ENCODE measurements around the gene LDLRAD2.
"Not testable (repeated sequence)": the region's sequence is repeated elsewhere in the genome, so short reads cannot be mapped to it uniquely, and the experiment has no call there.

The LDLRAD2 gene

GRCh38 chr1:21824926-21825325 lies 12.9 kb downstream of the LDLRAD2 start:
- no peak for DNase-seq

GRCh38 chr1:21825393-21825792 lies 13.3 kb downstream of the LDLRAD2 start:
- no peak for DNase-seq

GRCh38 chr1:21826694-21827093 lies 14.6 kb downstream of the LDLRAD2 start:
- DNase-seq = not testable (repeated sequence)

- DNase-seq = no peak
Measured at GRCh38 chr1:21827141-21827679, 15.1 kb downstream of the LDLRAD2 start.

- no peak for DNase-seq
Measured at GRCh38 chr1:21828075-21828474, 16.0 kb downstream of the LDLRAD2 start.

GRCh38 chr1:21828506-21829210 lies 16.6 kb downstream of the LDLRAD2 start:
- DNase-seq = no peak

- no peak for DNase-seq
Measured at GRCh38 chr1:21829294-21829693, 17.2 kb downstream of the LDLRAD2 start.

DNA sequence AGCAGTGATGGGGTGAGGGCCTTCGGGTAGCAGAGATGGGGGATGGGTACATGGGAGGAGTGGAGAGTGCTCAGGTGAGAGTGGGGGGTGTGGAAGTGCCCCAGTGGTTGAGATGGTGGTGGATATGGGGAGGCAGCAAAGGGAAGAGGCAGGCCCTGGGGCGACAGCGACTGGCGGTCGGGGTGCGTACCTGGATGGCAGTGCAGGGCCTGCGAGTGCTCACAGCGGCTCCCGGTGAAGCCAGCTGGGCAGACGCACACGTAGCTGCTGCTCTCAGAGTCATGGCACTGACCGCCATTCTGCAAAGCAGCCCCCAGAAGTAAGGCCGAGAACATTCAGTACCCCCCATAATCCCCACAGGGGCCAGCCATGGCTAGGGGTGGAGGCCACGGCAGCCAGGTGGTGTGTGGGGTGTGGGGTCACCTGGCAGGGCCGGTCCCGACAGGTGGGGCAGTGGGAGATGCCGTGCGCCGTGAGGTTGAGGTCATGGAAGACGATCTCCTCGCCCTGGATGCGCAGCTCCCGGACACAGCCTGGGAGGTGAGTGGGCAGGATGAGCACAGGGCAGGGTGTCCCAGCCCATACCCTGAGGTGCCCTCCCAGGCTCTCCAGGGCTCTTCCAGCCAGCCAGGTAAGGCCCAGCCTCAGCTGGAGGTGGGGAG lies 18.9 kb downstream of the LDLRAD2 start:
- DNase-seq = no peak

- DNase-seq = no peak
Measured at GRCh38 chr1:21831454-21831970, 19.4 kb downstream of the LDLRAD2 start.

- DNase-seq = no peak
Measured at GRCh38 chr1:21833392-21833976, 21.4 kb downstream of the LDLRAD2 start.

DNA sequence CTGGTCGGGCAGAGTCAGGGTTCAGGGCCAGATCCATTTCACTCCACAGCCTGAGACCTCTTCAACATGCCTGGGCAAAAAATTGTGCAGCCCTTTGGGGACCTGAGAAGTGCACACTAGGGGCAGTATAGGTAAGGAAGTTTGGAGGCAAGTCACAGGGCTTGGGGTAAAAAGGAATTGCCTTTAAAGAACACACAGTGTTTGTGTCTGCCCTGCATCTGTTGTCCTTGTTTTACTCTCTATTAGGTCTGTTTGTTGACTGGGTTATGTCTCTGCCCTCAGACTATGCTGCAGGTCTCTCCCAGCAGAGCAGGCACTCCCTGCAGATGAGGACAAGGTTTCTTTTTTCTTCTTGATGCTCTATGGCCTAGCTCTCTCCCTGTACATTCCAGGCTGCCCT lies 22.0 kb downstream of the LDLRAD2 start:
- DNase-seq = no peak

- no peak for DNase-seq
Measured at GRCh38 chr1:21834666-21835065, 22.6 kb downstream of the LDLRAD2 start.

DNA sequence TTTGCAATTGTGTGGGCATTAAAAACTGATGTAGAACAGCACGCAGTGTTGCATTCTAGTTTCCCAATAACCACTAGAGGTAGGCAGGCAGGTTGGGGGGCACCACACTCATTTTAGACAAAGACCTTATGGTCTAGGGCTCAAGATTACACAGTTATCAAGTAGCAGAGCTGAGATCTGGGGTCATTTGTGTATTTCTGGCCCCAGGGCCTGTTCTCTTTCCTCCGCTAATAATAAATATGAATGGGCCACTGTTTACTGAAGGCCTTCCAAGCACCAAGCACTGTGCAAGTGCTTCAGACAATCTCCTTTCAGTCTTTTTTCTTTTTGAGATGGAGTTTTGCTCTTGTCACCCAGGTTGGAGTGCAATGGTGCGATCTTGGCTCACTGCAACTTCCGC lies 23.9 kb downstream of the LDLRAD2 start:
- DNase-seq = no peak

DNA sequence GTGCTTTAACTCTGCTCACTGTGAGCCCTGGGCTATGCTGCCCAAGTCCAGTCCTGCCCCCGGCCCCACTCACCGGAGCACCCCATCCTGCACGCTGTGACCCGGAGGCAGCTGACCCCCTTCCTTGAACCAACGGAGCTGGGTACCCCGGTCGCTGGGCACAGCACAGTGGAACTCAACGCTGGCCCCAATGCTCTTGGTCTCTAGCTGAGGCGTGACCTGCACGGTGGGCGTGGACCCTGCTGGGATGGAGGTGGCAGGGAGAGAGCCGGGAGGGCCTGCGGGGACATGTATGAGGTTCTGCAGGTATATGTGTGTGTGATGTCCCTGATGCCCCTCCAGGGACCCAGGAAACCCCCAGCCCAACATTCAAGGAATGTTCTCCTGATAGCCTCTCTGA lies 24.7 kb downstream of the LDLRAD2 start:
- DNase-seq = no peak

GRCh38 chr1:21837476-21837875 lies 25.4 kb downstream of the LDLRAD2 start:
- DNase-seq = no peak

- no peak for DNase-seq
Measured at GRCh38 chr1:21838359-21839157, 26.5 kb downstream of the LDLRAD2 start.

- DNase-seq = no peak
Measured at GRCh38 chr1:21839337-21840037, 27.4 kb downstream of the LDLRAD2 start.

DNA sequence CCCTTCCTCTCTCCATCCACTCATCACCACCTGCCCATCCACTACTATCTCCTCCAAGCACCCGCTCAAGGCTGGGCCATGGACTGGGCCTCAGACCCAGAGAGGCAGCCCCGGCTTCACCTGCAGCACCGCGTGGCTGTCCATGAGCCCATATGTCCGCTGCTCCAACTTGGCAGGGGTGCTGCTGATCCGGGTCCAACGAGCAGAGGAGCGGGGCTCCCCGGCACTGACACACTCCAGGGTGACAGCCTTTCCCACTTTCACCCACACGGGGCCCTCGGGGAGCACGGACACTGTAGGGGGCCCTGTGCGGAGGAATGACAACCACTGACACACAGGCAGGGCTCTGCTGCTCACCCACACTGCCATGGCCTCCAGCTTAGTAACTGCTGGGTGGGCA lies 28.9 kb downstream of the LDLRAD2 start:
- no peak for DNase-seq

DNA sequence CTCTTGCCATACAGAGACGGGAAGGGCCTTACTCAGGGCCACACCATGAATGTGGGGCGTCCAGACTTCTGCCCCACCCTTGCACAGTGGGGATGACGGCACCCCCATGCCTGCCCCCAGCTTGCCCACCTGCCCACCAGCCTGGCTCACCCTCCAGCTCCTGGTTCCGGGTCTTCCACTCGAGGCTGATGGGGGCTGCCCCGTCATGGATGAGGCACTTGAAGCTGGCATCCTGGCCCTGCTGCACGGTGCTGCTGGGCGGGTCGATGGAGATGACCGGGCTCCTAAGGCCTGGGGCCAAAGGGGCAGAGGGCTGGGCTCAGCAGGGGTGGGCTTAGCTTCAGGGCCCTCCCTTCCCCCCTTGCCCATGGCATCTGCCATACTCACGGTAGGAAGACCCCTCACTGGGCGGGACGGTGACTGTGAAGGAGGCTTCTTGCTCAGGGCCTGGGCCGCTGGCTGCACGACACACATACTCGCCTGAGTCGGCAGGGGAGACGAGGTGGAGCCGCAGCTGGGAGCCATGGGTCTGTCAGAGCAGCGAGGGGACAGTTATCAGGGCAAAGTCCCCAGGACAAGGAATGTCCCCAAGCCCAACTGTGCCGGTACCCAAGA lies 29.9 kb downstream of the LDLRAD2 start:
- DNase-seq = no peak

GRCh38 chr1:21842606-21843162 lies 30.6 kb downstream of the LDLRAD2 start:
- no peak for DNase-seq

- no peak for DNase-seq
Measured at GRCh38 chr1:21843208-21843607, 31.1 kb downstream of the LDLRAD2 start.

DNA sequence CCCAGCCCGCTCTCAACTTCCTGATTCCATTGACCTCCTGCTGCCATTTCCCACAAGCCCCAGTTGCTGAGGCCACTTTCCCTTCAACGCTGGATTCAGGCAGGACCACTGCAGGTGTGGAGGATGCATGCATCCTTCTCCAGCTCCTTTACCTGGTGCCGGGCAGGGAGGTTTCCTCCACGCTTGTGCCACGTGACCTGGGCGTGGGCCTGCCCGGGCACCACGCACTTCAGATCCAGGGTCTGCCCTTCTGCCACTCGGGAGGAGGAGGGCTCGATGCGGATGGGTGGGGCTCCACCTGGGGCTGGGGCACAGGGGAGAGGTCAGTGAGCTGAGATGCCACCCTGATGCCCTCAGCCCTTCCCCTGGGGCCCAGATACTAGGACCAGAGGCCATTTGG lies 31.9 kb downstream of the LDLRAD2 start:
- no peak for DNase-seq

Measured in eye (tissue), 1 donor.